Hepatocyte (in vitro differentiated cells): ENCODE measurements around the gene CALR.

Experiments used
- EZH2 ChIP-seq: fragments of 200-600 bp; sonication (generic); IDR thresholded peaks from 2 replicates; pipeline ENCODE4 v1.6.1; 2016; ENCODE audit warnings: antibody characterized with exemption, mild to moderate bottlenecking, borderline replicate concordance
- EZH2phosphoT487 ChIP-seq: fragments of 200-600 bp; sonication (generic); IDR thresholded peaks from one replicate; pipeline ENCODE4 v1.6.1; 2018; ENCODE audit warnings: antibody characterized with exemption, mild to moderate bottlenecking, low read depth, moderate library complexity; ENCODE audit not compliant: unreplicated experiment, severe bottlenecking
- TF ChIP-seq, protein P1 (sequence below): fragments of 200-600 bp; sonication (generic); IDR thresholded peaks from 2 replicates; pipeline ENCODE4 v1.5.1; 2016; ENCODE audit warnings: antibody characterized with exemption, mild to moderate bottlenecking; ENCODE audit not compliant: poor library complexity

DNA sequence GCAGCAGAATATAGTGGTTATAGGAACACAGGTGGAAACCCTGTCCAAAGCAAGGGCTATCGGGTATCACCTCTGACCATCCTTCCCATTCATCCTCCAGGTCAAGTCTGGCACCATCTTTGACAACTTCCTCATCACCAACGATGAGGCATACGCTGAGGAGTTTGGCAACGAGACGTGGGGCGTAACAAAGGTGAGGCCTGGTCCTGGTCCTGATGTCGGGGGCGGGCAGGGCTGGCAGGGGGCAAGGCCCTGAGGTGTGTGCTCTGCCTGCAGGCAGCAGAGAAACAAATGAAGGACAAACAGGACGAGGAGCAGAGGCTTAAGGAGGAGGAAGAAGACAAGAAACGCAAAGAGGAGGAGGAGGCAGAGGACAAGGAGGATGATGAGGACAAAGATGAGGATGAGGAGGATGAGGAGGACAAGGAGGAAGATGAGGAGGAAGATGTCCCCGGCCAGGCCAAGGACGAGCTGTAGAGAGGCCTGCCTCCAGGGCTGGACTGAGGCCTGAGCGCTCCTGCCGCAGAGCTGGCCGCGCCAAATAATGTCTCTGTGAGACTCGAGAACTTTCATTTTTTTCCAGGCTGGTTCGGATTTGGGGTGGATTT, 5.1 kb downstream of the CALR start:
- no peak for TF ChIP-seq EZH2phosphoT487
- TF ChIP-seq, protein P1, sequence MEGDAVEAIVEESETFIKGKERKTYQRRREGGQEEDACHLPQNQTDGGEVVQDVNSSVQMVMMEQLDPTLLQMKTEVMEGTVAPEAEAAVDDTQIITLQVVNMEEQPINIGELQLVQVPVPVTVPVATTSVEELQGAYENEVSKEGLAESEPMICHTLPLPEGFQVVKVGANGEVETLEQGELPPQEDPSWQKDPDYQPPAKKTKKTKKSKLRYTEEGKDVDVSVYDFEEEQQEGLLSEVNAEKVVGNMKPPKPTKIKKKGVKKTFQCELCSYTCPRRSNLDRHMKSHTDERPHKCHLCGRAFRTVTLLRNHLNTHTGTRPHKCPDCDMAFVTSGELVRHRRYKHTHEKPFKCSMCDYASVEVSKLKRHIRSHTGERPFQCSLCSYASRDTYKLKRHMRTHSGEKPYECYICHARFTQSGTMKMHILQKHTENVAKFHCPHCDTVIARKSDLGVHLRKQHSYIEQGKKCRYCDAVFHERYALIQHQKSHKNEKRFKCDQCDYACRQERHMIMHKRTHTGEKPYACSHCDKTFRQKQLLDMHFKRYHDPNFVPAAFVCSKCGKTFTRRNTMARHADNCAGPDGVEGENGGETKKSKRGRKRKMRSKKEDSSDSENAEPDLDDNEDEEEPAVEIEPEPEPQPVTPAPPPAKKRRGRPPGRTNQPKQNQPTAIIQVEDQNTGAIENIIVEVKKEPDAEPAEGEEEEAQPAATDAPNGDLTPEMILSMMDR: no peak
- TF ChIP-seq EZH2: no peak
